SK-N-SH treated with all-trans-retinoic acid at 6 μM for 48 hours (cell line): ENCODE data around the gene PCDHGA1.
"Not testable (repeated sequence)": the region's sequence is repeated elsewhere in the genome, so short reads cannot be mapped to it uniquely, and the experiment has no call there.

ENCODE experiments used
- ATAC-seq: fragments of 200-7000 bp; cut with Tn5 transposase; 3 replicates; pipeline ENCODE4 v1.9.1; 2020; ENCODE audit warnings: mild to moderate bottlenecking, moderate library complexity
- ARNTL ChIP-seq: fragments of 450-650 bp; formaldehyde crosslinking; IDR thresholded peaks from 2 replicates; pipeline ENCODE4 v1.5.0; 2020; ENCODE audit warnings: low read depth, mild to moderate bottlenecking, moderate library complexity, borderline replicate concordance
- BACH2 ChIP-seq: fragments of 250-450 bp; sonication (Bioruptor Pico); IDR thresholded peaks from 2 replicates; pipeline ENCODE4 v1.9.0; 2021; ENCODE audit warnings: mild to moderate bottlenecking, borderline replicate concordance
- CSDC2 ChIP-seq: fragments of 250-450 bp; sonication (Bioruptor Pico); IDR thresholded peaks from 2 replicates; pipeline ENCODE4 v1.5.0; 2020; ENCODE audit warnings: mild to moderate bottlenecking, moderate library complexity
- ESRRG ChIP-seq: fragments of 250-450 bp; sonication (Bioruptor Pico); IDR thresholded peaks from 2 replicates; pipeline ENCODE4 v1.6.1; 2021; ENCODE audit warnings: mild to moderate bottlenecking
- GLIS3 ChIP-seq: fragments of 250-450 bp; sonication (Bioruptor Pico); IDR thresholded peaks from 2 replicates; pipeline ENCODE4 v1.5.0; 2020; ENCODE audit warnings: mild to moderate bottlenecking, moderate library complexity
- ISL1 ChIP-seq: fragments of 250-450 bp; sonication (Bioruptor Pico); IDR thresholded peaks from 2 replicates; pipeline ENCODE4 v2.1.2; 2022; ENCODE audit warnings: mild to moderate bottlenecking, moderate library complexity
- PPARA ChIP-seq: fragments of 250-450 bp; sonication (Bioruptor Pico); IDR thresholded peaks from 2 replicates; pipeline ENCODE4 v1.5.0; 2020; ENCODE audit warnings: mild to moderate bottlenecking, borderline replicate concordance
- RARB ChIP-seq: fragments of 250-450 bp; sonication (Bioruptor Pico); IDR thresholded peaks from 2 replicates; pipeline ENCODE4 v1.8.0; 2021; ENCODE audit warnings: mild to moderate bottlenecking, moderate library complexity
- SNAI2 ChIP-seq: fragments of 250-450 bp; sonication (Bioruptor Pico); IDR thresholded peaks from 2 replicates; pipeline ENCODE4 v1.5.0; 2020; ENCODE audit warnings: mild to moderate bottlenecking, moderate library complexity
- TCF4 ChIP-seq: fragments of 250-450 bp; sonication (Bioruptor Pico); IDR thresholded peaks from 2 replicates; pipeline ENCODE4 v1.8.0; 2021; ENCODE audit warnings: mild to moderate bottlenecking, moderate library complexity, borderline replicate concordance
- TOX ChIP-seq: fragments of 250-450 bp; sonication (Bioruptor Pico); IDR thresholded peaks from 2 replicates; pipeline ENCODE4 v1.8.0; 2021; ENCODE audit warnings: mild to moderate bottlenecking, moderate library complexity, borderline replicate concordance
- ZC3H10 ChIP-seq: fragments of 250-450 bp; sonication (Bioruptor Pico); IDR thresholded peaks from 2 replicates; pipeline ENCODE4 v1.5.1; 2021; ENCODE audit warnings: mild to moderate bottlenecking, moderate library complexity
- ZFP3 ChIP-seq: fragments of 250-450 bp; sonication (Bioruptor Pico); IDR thresholded peaks from 2 replicates; pipeline ENCODE4 v1.5.0; 2020; ENCODE audit warnings: mild to moderate bottlenecking, moderate library complexity
- ZFP30 ChIP-seq: fragments of 450-650 bp; formaldehyde crosslinking; IDR thresholded peaks from 2 replicates; pipeline ENCODE4 v1.5.0; 2022; ENCODE audit warnings: mild to moderate bottlenecking, moderate library complexity
- ZNF565 ChIP-seq: fragments of 450-650 bp; formaldehyde crosslinking; conservative IDR thresholded peaks from 2 replicates; pipeline ENCODE4 v1.5.0; 2020; ENCODE audit warnings: low read depth, mild to moderate bottlenecking, moderate library complexity
- ZNF70 ChIP-seq: fragments of 450-650 bp; formaldehyde crosslinking; IDR thresholded peaks from 2 replicates; pipeline ENCODE4 v1.5.0; 2020; ENCODE audit warnings: mild to moderate bottlenecking, moderate library complexity
- ZNF8 ChIP-seq: fragments of 450-650 bp; formaldehyde crosslinking; IDR thresholded peaks from 2 replicates; pipeline ENCODE4 v1.5.0; 2020; ENCODE audit warnings: mild to moderate bottlenecking, moderate library complexity
- TF ChIP-seq, protein P1 (sequence below): fragments of 250-450 bp; sonication (Bioruptor Pico); IDR thresholded peaks from 2 replicates; pipeline ENCODE4 v1.5.1; 2021; ENCODE audit warnings: mild to moderate bottlenecking, moderate library complexity
- TF ChIP-seq, protein P2 (sequence below): fragments of 250-450 bp; sonication (Bioruptor Pico); IDR thresholded peaks from 2 replicates; pipeline ENCODE4 v1.5.1; 2020; ENCODE audit warnings: low read depth, mild to moderate bottlenecking, moderate library complexity
- TF ChIP-seq, protein P3 (sequence below): fragments of 250-450 bp; sonication (Bioruptor Pico); IDR thresholded peaks from 2 replicates; pipeline ENCODE4 v1.8.0; 2021; ENCODE audit warnings: low read depth, mild to moderate bottlenecking, moderate library complexity, borderline replicate concordance
- TF ChIP-seq, protein P4 (sequence below): fragments of 250-450 bp; sonication (Bioruptor Pico); IDR thresholded peaks from 2 replicates; pipeline ENCODE4 v1.8.0; 2020; ENCODE audit warnings: mild to moderate bottlenecking, moderate library complexity, borderline replicate concordance

The PCDHGA1 gene

DNA sequence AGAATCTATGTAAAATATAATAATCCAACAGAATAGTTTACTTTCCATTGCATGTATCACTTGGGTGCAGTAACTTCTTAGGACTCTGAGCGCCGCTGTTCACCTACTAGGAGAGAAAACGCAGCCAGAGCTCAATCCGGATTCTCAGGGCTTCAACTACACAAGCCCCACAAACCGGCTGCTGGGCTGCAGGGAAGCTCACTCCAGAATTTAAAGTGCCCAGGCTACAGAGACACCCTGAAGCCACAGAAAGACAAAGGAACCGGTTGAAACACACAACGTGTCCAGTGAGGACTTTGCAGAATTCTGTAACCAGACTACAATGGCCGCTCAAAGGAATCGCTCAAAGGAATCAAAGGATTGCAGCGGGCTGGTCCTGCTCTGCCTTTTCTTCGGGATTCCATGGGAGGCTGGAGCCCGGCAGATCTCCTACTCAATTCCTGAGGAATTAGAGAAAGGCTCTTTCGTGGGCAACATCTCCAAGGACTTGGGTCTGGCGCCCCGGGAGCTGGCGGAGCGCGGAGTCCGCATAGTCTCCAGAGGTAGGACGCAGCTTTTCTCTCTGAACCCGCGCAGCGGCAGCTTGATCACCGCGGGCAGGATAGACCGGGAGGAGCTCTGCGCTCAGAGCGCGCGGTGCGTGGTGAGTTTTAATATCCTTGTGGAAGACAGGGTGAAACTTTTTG, 82.7 kb downstream of the PCDHGA1 start, which contains the start of gene PCDHGA10:
Gene PCDHGA10 (plus strand): TSS at position 134 of the 686 bp plus-strand sequence. CDS start 189 bp downstream, at position 323.
- no peak for TF ChIP-seq RARB (CRISPR knock-in tag)
- no peak for TF ChIP-seq BACH2 (CRISPR knock-in tag)
- no peak for TF ChIP-seq ESRRG
- no peak for TF ChIP-seq ZNF565 (CRISPR knock-in tag)
- no peak for TF ChIP-seq CSDC2 (CRISPR knock-in tag)
- TF ChIP-seq ISL1: no peak
- no peak for TF ChIP-seq ARNTL
- no peak for TF ChIP-seq ZNF8 (CRISPR knock-in tag)
- TF ChIP-seq ZFP30: no peak
- TF ChIP-seq ZNF70 (CRISPR knock-in tag): no peak
- TF ChIP-seq TCF4 (CRISPR knock-in tag): no peak
- TF ChIP-seq GLIS3 (CRISPR knock-in tag): no peak
- ATAC-seq: peak; percentile 61

DNA sequence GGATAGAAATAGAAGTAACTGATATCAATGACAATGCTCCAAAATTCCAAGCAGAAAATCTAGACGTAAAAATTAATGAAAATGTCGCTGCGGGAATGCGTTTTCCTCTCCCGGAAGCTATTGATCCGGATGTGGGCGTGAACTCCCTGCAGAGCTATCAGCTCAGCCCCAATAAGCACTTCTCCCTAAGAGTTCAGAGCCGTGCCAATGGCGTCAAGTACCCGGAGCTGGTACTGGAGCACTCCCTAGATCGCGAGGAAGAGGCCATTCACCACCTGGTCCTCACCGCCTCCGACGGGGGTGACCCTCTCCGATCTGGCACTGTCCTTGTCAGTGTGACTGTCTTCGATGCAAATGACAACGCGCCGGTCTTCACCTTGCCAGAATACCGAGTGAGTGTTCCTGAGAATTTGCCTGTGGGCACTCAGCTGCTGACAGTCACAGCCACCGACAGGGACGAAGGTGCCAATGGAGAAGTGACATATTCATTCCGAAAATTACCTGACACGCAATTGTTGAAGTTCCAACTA, 83.3 kb downstream of the PCDHGA1 start:
- TF ChIP-seq SNAI2 (no peak), TOX (no peak), ARNTL (no peak), BACH2 (CRISPR knock-in tag) (no peak)
- TF ChIP-seq, protein P1, sequence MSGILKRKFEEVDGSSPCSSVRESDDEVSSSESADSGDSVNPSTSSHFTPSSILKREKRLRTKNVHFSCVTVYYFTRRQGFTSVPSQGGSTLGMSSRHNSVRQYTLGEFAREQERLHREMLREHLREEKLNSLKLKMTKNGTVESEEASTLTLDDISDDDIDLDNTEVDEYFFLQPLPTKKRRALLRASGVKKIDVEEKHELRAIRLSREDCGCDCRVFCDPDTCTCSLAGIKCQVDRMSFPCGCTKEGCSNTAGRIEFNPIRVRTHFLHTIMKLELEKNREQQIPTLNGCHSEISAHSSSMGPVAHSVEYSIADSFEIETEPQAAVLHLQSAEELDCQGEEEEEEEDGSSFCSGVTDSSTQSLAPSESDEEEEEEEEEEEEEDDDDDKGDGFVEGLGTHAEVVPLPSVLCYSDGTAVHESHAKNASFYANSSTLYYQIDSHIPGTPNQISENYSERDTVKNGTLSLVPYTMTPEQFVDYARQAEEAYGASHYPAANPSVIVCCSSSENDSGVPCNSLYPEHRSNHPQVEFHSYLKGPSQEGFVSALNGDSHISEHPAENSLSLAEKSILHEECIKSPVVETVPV: no peak
- no peak for ATAC-seq

DNA sequence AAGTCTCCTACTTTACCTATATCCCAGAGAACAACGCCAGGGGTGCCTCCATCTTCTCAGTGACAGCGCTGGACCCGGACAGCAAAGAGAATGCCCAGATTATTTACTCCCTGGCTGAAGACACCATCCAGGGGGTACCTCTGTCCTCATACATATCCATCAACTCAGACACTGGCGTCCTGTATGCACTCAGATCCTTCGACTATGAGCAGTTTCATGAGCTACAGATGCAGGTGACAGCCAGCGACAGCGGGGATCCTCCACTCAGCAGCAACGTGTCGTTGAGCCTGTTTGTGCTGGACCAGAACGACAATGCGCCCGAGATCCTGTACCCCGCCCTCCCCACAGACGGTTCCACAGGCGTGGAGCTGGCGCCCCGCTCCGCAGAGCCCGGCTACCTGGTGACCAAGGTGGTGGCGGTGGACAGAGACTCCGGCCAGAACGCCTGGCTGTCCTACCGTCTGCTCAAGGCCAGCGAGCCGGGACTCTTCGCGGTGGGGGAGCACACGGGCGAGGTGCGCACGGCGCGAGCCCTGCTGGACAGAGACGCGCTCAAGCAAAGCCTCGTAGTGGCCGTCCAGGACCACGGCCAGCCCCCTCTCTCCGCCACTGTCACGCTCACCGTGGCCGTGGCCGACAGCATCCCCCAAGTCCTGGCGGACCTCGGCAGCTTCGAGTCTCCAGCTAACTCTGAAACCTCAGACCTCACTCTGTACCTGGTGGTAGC, 84.4 kb downstream of the PCDHGA1 start:
- ATAC-seq: not testable (repeated sequence)

DNA sequence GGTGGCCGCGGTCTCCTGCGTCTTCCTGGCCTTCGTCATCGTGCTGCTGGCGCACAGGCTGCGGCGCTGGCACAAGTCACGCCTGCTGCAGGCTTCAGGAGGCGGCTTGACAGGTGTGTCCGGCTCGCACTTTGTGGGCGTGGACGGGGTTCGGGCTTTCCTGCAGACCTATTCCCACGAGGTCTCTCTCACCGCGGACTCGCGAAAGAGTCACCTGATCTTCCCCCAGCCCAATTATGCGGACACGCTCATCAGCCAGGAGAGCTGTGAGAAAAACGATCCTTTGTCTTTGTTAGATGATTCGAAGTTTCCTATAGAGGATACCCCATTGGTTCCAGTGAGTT, 84.9 kb downstream of the PCDHGA1 start:
- ATAC-seq: not testable (repeated sequence)

DNA sequence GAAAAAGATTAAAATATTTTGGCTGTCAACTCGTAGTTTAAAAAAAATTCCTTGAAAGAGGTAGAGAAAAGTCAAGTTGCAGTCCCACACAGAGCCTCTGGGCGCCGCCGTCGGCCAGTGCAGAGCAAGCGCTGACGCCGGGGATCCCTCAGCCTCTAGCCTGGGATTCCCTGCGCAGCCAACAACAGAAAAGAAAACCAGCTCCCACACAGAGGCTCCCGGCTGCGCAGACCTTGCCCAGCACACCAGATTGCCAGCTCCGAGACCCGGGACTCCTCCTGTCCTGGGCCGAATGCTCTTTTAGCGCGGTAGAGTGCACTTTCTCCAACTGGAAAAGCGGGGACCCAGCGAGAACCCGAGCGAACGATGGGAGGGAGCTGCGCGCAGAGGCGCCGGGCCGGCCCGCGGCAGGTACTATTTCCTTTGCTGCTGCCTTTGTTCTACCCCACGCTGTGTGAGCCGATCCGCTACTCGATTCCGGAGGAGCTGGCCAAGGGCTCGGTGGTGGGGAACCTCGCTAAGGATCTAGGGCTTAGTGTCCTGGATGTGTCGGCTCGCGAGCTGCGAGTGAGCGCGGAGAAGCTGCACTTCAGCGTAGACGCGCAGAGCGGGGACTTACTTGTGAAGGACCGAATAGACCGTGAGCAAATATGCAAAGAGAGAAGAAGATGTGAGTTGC, 87.3 kb downstream of the PCDHGA1 start, which contains the start of gene PCDHGB7:
Gene PCDHGB7 (plus strand): TSS at position 184 of the 679 bp plus-strand sequence. CDS start 183 bp downstream, at position 367.
- ATAC-seq: peak; percentile 98

DNA sequence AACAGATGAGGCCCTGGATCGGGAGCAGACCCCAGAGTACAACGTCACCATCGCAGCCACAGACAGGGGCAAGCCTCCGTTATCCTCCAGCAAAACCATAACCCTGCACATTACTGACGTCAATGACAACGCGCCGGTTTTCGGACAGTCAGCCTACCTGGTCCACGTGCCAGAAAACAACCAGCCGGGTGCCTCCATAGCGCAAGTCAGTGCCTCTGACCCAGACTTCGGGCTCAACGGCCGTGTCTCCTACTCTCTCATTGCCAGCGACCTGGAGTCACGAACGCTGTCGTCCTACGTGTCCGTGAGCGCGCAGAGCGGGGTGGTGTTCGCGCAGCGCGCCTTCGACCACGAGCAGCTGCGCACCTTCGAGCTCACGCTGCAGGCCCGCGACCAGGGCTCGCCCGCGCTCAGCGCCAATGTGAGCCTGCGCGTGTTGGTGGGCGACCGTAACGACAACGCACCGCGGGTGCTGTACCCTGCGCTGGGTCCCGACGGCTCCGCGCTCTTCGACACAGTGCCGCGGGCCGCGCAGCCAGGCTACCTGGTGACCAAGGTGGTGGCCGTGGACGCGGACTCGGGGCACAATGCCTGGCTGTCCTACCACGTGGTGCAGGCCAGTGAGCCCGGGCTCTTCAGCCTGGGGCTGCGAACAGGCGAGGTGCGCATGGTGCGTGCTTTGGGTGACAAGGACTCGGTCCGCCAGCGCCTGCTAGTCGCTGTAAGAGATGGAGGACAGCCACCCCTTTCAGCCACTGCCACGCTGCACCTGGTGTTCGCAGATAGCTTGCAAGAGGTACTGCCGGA, 89.0 kb downstream of the PCDHGA1 start:
- no peak for ATAC-seq
- TF ChIP-seq ESRRG (no peak), ZNF565 (CRISPR knock-in tag) (no peak), CSDC2 (CRISPR knock-in tag) (no peak), BACH2 (CRISPR knock-in tag) (no peak), GLIS3 (CRISPR knock-in tag) (no peak), ZNF8 (CRISPR knock-in tag) (no peak), ZFP3 (CRISPR knock-in tag) (no peak), ZC3H10 (CRISPR knock-in tag) (no peak), ARNTL (no peak), TCF4 (CRISPR knock-in tag) (no peak), ISL1 (no peak), TOX (no peak), PPARA (CRISPR knock-in tag) (no peak), ZNF70 (CRISPR knock-in tag) (no peak)
- TF ChIP-seq, protein P2, sequence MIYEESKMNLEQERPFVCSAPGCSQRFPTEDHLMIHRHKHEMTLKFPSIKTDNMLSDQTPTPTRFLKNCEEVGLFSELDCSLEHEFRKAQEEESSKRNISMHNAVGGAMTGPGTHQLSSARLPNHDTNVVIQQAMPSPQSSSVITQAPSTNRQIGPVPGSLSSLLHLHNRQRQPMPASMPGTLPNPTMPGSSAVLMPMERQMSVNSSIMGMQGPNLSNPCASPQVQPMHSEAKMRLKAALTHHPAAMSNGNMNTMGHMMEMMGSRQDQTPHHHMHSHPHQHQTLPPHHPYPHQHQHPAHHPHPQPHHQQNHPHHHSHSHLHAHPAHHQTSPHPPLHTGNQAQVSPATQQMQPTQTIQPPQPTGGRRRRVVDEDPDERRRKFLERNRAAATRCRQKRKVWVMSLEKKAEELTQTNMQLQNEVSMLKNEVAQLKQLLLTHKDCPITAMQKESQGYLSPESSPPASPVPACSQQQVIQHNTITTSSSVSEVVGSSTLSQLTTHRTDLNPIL (CRISPR knock-in tag): no peak
- TF ChIP-seq, protein P3, sequence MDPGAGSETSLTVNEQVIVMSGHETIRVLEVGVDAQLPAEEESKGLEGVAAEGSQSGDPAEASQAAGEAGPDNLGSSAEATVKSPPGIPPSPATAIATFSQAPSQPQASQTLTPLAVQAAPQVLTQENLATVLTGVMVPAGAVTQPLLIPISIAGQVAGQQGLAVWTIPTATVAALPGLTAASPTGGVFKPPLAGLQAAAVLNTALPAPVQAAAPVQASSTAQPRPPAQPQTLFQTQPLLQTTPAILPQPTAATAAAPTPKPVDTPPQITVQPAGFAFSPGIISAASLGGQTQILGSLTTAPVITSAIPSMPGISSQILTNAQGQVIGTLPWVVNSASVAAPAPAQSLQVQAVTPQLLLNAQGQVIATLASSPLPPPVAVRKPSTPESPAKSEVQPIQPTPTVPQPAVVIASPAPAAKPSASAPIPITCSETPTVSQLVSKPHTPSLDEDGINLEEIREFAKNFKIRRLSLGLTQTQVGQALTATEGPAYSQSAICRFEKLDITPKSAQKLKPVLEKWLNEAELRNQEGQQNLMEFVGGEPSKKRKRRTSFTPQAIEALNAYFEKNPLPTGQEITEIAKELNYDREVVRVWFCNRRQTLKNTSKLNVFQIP: no peak
- TF ChIP-seq, protein P4, sequence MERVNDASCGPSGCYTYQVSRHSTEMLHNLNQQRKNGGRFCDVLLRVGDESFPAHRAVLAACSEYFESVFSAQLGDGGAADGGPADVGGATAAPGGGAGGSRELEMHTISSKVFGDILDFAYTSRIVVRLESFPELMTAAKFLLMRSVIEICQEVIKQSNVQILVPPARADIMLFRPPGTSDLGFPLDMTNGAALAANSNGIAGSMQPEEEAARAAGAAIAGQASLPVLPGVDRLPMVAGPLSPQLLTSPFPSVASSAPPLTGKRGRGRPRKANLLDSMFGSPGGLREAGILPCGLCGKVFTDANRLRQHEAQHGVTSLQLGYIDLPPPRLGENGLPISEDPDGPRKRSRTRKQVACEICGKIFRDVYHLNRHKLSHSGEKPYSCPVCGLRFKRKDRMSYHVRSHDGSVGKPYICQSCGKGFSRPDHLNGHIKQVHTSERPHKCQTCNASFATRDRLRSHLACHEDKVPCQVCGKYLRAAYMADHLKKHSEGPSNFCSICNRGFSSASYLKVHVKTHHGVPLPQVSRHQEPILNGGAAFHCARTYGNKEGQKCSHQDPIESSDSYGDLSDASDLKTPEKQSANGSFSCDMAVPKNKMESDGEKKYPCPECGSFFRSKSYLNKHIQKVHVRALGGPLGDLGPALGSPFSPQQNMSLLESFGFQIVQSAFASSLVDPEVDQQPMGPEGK: no peak
